HepG2 (cell line): ENCODE data around the gene SLC17A9. TPM values are rescaled to one million over a fixed set of nuclear protein-coding genes. Genes with fewer than 3 reads are reported as not detected.

ENCODE experiments used
- ATAC-seq: fragments of 200-7000 bp; cut with Tn5 transposase; 3 replicates; pipeline ENCODE4 v1.9.1; 2020; ENCODE audit warnings: mild to moderate bottlenecking, moderate library complexity
- BruUV-seq: library from RNA; stranded (reverse); fragments of 400-500 nt; replicated peaks from 2 replicates; lab custom pipeline; 2021; lab: Mats Ljungman, UMichigan
- CTCF ChIA-PET: fragments of 300-600 bp; formaldehyde crosslinking; extraction: SDS; loops from one replicate; lab custom pipeline; 2021; ENCODE audit warnings: low total read pairs, inconsistent platforms, low intra/inter-chr PET ratio; lab: Yijun Ruan, JAX
- POLR2A ChIA-PET: fragments of 350-600 bp; sonication (Branson Sonifier 250); formaldehyde crosslinking; loops from one replicate; lab custom pipeline; 2020; ENCODE audit warnings: antibody characterized with exemption, inconsistent platforms; lab: Yijun Ruan, JAX
- DNase-seq: peaks from one replicate; pipeline ENCODE4 v3.0.0-alpha.2; 2015; ENCODE audit warnings: low spot score
- FAIRE-seq: peaks from 3 replicates; lab custom pipeline; 2011; peaks lifted over from hg19 to GRCh38; lab: Jason Lieb, UNC
- H2AFZ ChIP-seq: one replicate; pipeline ENCODE4 v1.6.1; 2011; ENCODE audit warnings: low read length, inconsistent platforms
- H3K27ac ChIP-seq: fragments of 300-600 bp; 3 replicates; pipeline ENCODE4 v1.8.0; 2011; ENCODE audit warnings: mixed run types, mild to moderate bottlenecking, mixed read lengths, low read length, inconsistent platforms; ENCODE audit not compliant: insufficient read depth; ENCODE audit errors: extremely low read length
- H3K27me3 ChIP-seq, 2 experiments: fragments of 200-600 bp in 1 of 2; 2 replicates in 1 of 2; 3 replicates in 1 of 2; pipeline versions ENCODE4 v1.6.0 to v1.8.0; 2011; ENCODE audit warnings: low read length in 2 of 2, mild to moderate bottlenecking in 2 of 2, moderate library complexity in 2 of 2, inconsistent platforms in 1 of 2; ENCODE audit not compliant: insufficient read depth in 2 of 2, control insufficient read depth in 1 of 2
- H3K36me3 ChIP-seq, 2 experiments: fragments of 200-600 bp in 1 of 2; replicated peaks in 1 of 2; 2 replicates in 1 of 2; 3 replicates in 1 of 2; pipeline versions ENCODE4 v1.5.1 to v1.8.0; 2011; ENCODE audit warnings: low read length in 2 of 2, inconsistent platforms in 1 of 2; ENCODE audit not compliant: insufficient read depth in 2 of 2, control insufficient read depth in 1 of 2
- H3K4me1 ChIP-seq: 2 replicates; pipeline ENCODE4 v1.5.1; 2012; ENCODE audit warnings: low read length, inconsistent platforms; ENCODE audit not compliant: insufficient read depth
- H3K4me2 ChIP-seq: 2 replicates; pipeline ENCODE4 v1.6.0; 2011; ENCODE audit warnings: low read depth, low read length, inconsistent platforms
- H3K4me3 ChIP-seq, 3 experiments: fragments of 200-600 bp in 1 of 3; sonication (generic), shearing (Covaris generic) in 1 of 3; replicated peaks in 1 of 3; 2 replicates each; pipeline ENCODE4 v1.5.1; 2011 to 2016; ENCODE audit warnings: low read length in 3 of 3, inconsistent platforms in 2 of 3, low read depth in 2 of 3, mild to moderate bottlenecking in 2 of 3, control low read depth in 1 of 3, mixed read lengths in 1 of 3; ENCODE audit not compliant: insufficient read depth in 1 of 3
- H3K79me2 ChIP-seq: one replicate; pipeline ENCODE4 v1.6.1; 2011; ENCODE audit warnings: low read length, inconsistent platforms; ENCODE audit not compliant: insufficient read depth
- H3K9ac ChIP-seq: 2 replicates; pipeline ENCODE4 v1.6.0; 2011; ENCODE audit warnings: mild to moderate bottlenecking, low read depth, low read length, inconsistent platforms; ENCODE audit not compliant: insufficient read depth
- H3K9me3 ChIP-seq: 2 replicates; pipeline ENCODE4 v1.5.1; 2012; ENCODE audit warnings: mild to moderate bottlenecking, low read length
- H4K20me1 ChIP-seq: 2 replicates; pipeline ENCODE4 v1.6.0; 2011; ENCODE audit warnings: inconsistent platforms, mild to moderate bottlenecking, low read length, moderate library complexity; ENCODE audit not compliant: insufficient read depth
- BCL6 ChIP-seq: IDR thresholded peaks from 2 replicates; pipeline ENCODE4 v1.6.1; 2016; ENCODE audit warnings: missing genetic modification reagents, missing compliant biosample characterization
- DNMT1 ChIP-seq: sonication (generic); formaldehyde crosslinking; IDR thresholded peaks from 2 replicates; pipeline ENCODE4 v1.5.1; 2020; ENCODE audit warnings: mild to moderate bottlenecking, missing genetic modification reagents
- SKIL ChIP-seq: sonication (generic); formaldehyde crosslinking; IDR thresholded peaks from 2 replicates; pipeline ENCODE4 v1.8.0; 2022; ENCODE audit warnings: missing genetic modification reagents, mild to moderate bottlenecking, moderate library complexity, borderline replicate concordance
- SMAD3 ChIP-seq: sonication (generic); formaldehyde crosslinking; IDR thresholded peaks from 2 replicates; pipeline ENCODE4 v1.4.0; 2020; ENCODE audit warnings: missing genetic modification reagents
- SNAPC4 ChIP-seq: sonication (generic); formaldehyde crosslinking; IDR thresholded peaks from 2 replicates; pipeline ENCODE4 v1.4.0; 2020; ENCODE audit warnings: mild to moderate bottlenecking, missing genetic modification reagents
- STAT5B ChIP-seq: sonication (generic); formaldehyde crosslinking; IDR thresholded peaks from 2 replicates; pipeline ENCODE4 v1.4.0; 2020; ENCODE audit warnings: missing genetic modification reagents
- ZFY ChIP-seq: sonication (generic); formaldehyde crosslinking; IDR thresholded peaks from 2 replicates; pipeline ENCODE4 v1.4.0; 2020; ENCODE audit warnings: missing genetic modification reagents
- ZNF317 ChIP-seq: sonication (generic); formaldehyde crosslinking; IDR thresholded peaks from 2 replicates; pipeline ENCODE4 v1.5.0; 2020; ENCODE audit warnings: mild to moderate bottlenecking, missing genetic modification reagents
- WGBS: methylation state at CpG from one replicate; pipeline ENCODE4 v1.1.6; 2017; ENCODE audit warnings: low lambda C conversion rate; 5-methylcytosine and 5-hydroxymethylcytosine counted together
- in situ Hi-C: cut with HindIII; loops from 2 replicates; pipeline ENCODE4 v1.10.0; 2017; ENCODE audit warnings: low pct_unique_long_range_greater_than_20kb; ENCODE audit not compliant: extremely low pct_ligation_motif_present
- intact Hi-C: fragments of 100-400 bp; cut with micrococcal nuclease; formaldehyde crosslinking; loops from one replicate; pipeline ENCODE4 v1.10.0; 2022; ENCODE audit not compliant: unreplicated experiment
- polyA plus RNA-seq, 8 experiments: library from polyadenylated mRNA; depleted of rRNA in 3 of 8; stranded (reverse) in 7 of 8; unstranded in 1 of 8; fragments of >200 nt; fragmentation: Illumina TruSeq in 4 of 8; extraction: Trizol in 4 of 8; gene quantifications; 2 replicates each; pipeline versions ENCODE4 v1.2.1 to v1.2.3, GENCODE V29; 2011 to 2016; ENCODE audit warnings: low read depth in 4 of 8, missing spikeins in 1 of 8, mixed read lengths in 1 of 8; ENCODE audit not compliant: insufficient read depth in 1 of 8
- total RNA-seq, 5 experiments: library from RNA; depleted of rRNA; stranded (reverse); fragments of >200 nt; fragmentation: Illumina TruSeq; extraction: Trizol; gene quantifications; 2 replicates each; pipeline ENCODE4 v1.2.3, GENCODE V29; 2016; ENCODE audit warnings: low read depth in 1 of 5

The SLC17A9 gene
- total and polyA plus RNA-seq, 2 of the 13 experiments (the other 11 are each of a cell fraction or from before 2014, with no cell fraction given), result 110 to 191 TPM

GRCh38 chr20:62907384-62908317 is 44.9 kb upstream of the SLC17A9 start:
- ATAC-seq (peak; percentile 75), DNase-seq (peak; percentile 58), FAIRE-seq (no peak)
- H3K9me3 ChIP-seq, result no peaks in the 10 kb centered on the region
- intact Hi-C loops, result no loop called here
- BruUV-seq, result no TSS peak
- peaks cover 57% of the 10 kb centered on the region for H3K79me2 ChIP-seq
- ChIA-PET POLR2A (interaction anchor here (1.1 to 1.4 kb wide), 2 partner anchors 9 to 33 kb away, joined by 3 to 7 read pairs; no protein-coding TSS in a partner anchor), CTCF (interaction anchor here (1.3 to 2.0 kb wide), 3 partner anchors 11 to 101 kb away, joined by 6 to 13 read pairs (median 11); no protein-coding TSS in a partner anchor)
- peaks cover 1% of the 10 kb centered on the region for H3K4me1 ChIP-seq
- in situ Hi-C loops, result no loop called here
- H3K9ac ChIP-seq, result no peak overlapping the region
- H3K4me3 ChIP-seq, result no peak overlapping the region
- H3K27ac ChIP-seq, result no peak overlapping the region
- H3K36me3 ChIP-seq, result peaks cover 72 to 97% of the 10 kb centered on the region in 2 experiments
- no peak overlapping the region for H3K4me2 ChIP-seq
- no peaks in the 10 kb centered on the region for H3K27me3 ChIP-seq
- H2AFZ ChIP-seq, result no peak overlapping the region
- peaks cover 45% of the 10 kb centered on the region for H4K20me1 ChIP-seq
- WGBS, result 88% methylated on average over 16 of the region's 16 CpGs
- TF ChIP-seq ZNF317 (CRISPR knock-in tag), result no peak
- TF ChIP-seq STAT5B, result no peak
- no peak for TF ChIP-seq SNAPC4
- TF ChIP-seq SKIL, result no peak
- TF ChIP-seq BCL6 (CRISPR knock-in tag), result no peak
- TF ChIP-seq SMAD3 (CRISPR knock-in tag), result 0 out of 2 replicates have a peak, but pooled peaks have one; percentile 28
- 0 out of 2 replicates have a peak, but pooled peaks have one; percentile 26 for TF ChIP-seq ZFY (CRISPR knock-in tag)
- no peak for TF ChIP-seq DNMT1 (CRISPR knock-in tag)
